ENCODE data around the gene GLIS1.

GLIS1 gene

DNA sequence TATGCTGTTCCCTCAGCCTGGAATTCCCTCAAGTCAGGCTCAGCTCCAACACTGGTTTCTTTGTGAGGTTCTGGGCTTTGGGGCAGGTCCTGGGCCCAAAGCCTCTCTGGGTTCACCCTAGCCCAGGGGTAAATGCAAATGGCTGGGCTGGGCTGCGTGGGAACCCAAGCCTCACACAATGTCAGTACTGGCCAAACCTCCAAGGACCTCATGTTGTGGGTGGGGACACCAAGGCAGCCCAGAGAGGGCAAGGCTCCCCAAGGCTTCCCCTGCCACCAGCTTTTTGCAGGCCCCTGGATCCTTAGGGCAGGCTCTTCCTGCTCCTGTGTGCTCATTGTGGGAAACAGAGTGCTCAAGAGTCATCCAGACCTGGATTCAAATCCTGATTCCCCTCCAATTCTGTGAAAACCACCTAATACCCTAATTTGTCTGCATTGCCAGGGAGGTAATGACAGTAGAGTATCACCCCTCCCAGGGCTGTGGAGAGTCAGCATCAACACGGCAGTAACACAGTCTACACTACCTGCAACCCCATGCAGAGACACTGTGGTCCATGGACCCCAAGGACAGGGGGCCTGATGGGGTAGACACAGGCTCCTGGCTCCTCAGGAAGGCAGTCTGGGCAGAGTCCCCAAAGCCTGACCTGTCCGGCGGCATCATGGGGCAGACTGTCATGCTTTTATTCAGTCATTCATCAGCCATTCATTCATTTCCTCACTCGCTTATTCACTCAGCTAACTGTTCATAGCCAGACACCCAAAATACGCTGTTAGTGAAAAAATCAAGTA lies 194.0 kb downstream of the GLIS1 start:
- Histone ChIP-seq H3K9ac (ENCODE audit: low read length) (no peak overlapping the region), H2AK5ac (ENCODE audit: low read length, severe bottlenecking) (peak overlapping the region; percentile 51), H3K79me1 (replicated peaks; ENCODE audit: low read length, poor library complexity, severe bottlenecking) (peaks cover 44% of the 10 kb centered on the region), H2BK120ac (ENCODE audit: low read depth, low read length) (no peak overlapping the region), H3K4ac (ENCODE audit: low read depth in 1 of 2, low read length in 2 of 2) (no peak overlapping the region), H2BK12ac (ENCODE audit: low read length in 2 of 2) (no peak overlapping the region), H3K4me1 (ENCODE audit: control insufficient read depth, insufficient read depth, low read depth, low read length) (peaks cover 50% of the 10 kb centered on the region), H3K23ac (ENCODE audit: low read length in 2 of 2) (no peak overlapping the region), H2AFZ (ENCODE audit: low read depth, low read length) (no peak overlapping the region), H3K4me2 (ENCODE audit: low read length, poor library complexity, severe bottlenecking) (no peak overlapping the region), H3K27me3 (ENCODE audit: control insufficient read depth in 1 of 2, insufficient read depth in 1 of 2, low read length in 2 of 2) (peaks cover 0 to 45% of the 10 kb centered on the region in 2 experiments), H3K14ac (ENCODE audit: low read length in 2 of 2) (no peak overlapping the region), H2BK5ac (ENCODE audit: low read depth, low read length, poor library complexity, severe bottlenecking) (no peak overlapping the region), H3K36me3 (ENCODE audit: control insufficient read depth in 1 of 2, insufficient read depth in 2 of 2, low read depth in 1 of 2, low read length in 2 of 2) (peaks cover 0 to 17% of the 10 kb centered on the region in 2 experiments), H3K4me3 (ENCODE audit: insufficient read depth in 1 of 2, low read depth in 1 of 2, low read length in 2 of 2) (no peak overlapping the region), H4K8ac (ENCODE audit: low read length) (no peak overlapping the region), H3K27ac (ENCODE audit: low read length, poor library complexity, severe bottlenecking) (no peak overlapping the region), H4K91ac (ENCODE audit: low read length) (no peak overlapping the region), H2BK15ac (ENCODE audit: low read depth, poor library complexity, severe bottlenecking) (no peak overlapping the region), H3K18ac (ENCODE audit: low read depth in 1 of 2, low read length in 2 of 2) (no peak overlapping the region), H3K9me3 (ENCODE audit: control insufficient read depth, low read length) (no peaks in the 10 kb centered on the region)
- DNase-seq, result no peak
- 87% methylated on average over 4 of the region's 6 CpGs for WGBS

DNA sequence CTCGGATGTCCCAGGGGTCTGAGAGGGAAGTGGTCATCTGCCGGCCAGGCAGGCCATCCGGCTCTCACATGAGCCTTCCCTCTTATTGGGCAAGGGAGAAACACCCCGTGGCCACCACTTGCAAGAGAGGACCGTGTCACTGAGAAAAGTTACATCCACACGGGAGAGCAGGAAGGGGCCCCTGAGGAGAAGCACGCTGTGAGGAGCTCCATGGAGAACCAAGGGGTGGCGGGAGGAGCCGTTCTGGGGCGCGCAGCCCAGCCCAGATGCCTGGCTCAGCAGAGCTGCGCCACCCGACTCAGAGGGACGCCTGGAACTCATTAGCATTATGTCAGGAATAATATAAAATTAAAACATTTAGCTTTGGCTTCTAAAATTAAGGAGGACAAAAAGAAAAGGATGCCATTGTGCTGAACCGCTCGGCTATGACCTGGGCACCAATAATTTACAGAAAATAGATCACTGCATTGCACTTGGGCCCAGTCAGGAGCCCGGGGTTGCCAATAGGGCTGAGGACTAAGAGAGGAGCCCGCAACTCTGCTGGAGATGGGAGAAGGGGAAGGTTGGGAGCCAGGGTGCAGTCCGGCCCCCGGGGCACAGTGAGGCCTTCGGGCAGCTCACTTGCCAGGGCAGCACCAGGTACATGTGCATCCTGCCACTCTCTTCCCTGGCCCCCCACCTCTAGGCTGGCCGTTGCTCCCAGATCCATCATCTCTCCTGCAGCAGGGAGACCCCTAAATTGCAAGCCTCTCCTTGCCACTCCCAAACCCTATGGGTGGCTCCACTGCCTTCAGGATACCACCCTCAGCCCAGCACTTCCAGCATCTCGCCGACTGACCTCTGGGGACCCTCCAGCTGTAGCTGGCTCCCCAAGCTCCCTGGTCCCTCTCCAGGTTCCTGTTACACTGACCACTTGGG lies 194.9 kb downstream of the GLIS1 start:
- H2AK5ac ChIP-seq (ENCODE audit: low read length, severe bottlenecking), result peak overlapping the region; percentile 51
- WGBS, result 90% methylated on average over 18 of the region's 24 CpGs

DNA sequence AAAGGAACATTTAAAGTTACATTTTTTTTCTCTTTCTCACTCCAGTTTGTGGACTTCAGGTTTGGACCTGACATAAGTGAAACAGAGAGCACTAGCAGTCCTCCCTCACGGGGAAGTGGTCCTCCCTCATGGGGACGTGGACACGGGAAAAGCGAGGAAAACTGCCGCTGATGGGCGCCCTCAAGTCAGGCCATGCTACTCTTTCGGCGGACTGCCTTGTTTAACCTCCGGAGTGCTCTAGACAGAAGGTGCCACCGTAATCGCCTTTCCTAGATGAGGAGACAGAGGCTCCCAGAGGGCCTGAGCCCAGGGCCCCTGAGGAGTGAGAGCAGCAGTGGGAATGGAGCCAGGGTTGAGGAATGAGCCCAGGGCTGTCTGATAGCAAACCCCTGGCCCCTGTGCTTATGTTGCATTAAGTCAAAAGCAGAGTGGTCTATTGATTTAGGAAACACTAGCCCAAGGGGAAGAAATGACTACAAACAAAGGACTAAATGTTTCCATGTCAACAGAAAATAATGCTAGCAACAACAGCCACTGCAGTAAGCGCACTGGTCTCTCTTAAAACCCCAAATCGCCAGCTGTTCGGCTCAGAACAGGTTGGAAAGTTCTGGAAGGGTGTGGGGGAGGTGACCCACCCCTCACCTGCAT lies 195.7 kb downstream of the GLIS1 start:
- Histone ChIP-seq H2AFZ (ENCODE audit: low read depth, low read length) (no peak overlapping the region), H2BK15ac (ENCODE audit: low read depth, poor library complexity, severe bottlenecking) (peak overlapping the region; percentile 12), H3K4me3 (ENCODE audit: insufficient read depth in 1 of 2, low read depth in 1 of 2, low read length in 2 of 2) (no peak overlapping the region), H3K36me3 (ENCODE audit: control insufficient read depth in 1 of 2, insufficient read depth in 2 of 2, low read depth in 1 of 2, low read length in 2 of 2) (peaks cover 0 to 27% of the 10 kb centered on the region in 2 experiments), H2BK5ac (ENCODE audit: low read depth, low read length, poor library complexity, severe bottlenecking) (no peak overlapping the region), H2AK5ac (ENCODE audit: low read length, severe bottlenecking) (peak overlapping the region; percentile 1), H3K9ac (ENCODE audit: low read length) (peak overlapping the region; percentile 40), H3K27ac (ENCODE audit: low read length, poor library complexity, severe bottlenecking) (peak overlapping the region; percentile 77), H3K79me1 (replicated peaks; ENCODE audit: low read length, poor library complexity, severe bottlenecking) (peaks cover 55% of the 10 kb centered on the region), H3K4ac (ENCODE audit: low read depth in 1 of 2, low read length in 2 of 2) (no peak overlapping the region), H3K23ac (ENCODE audit: low read length in 2 of 2) (no peak overlapping the region), H4K91ac (ENCODE audit: low read length) (no peak overlapping the region), H3K18ac (ENCODE audit: low read depth in 1 of 2, low read length in 2 of 2) (no peak overlapping the region), H2BK120ac (ENCODE audit: low read depth, low read length) (no peak overlapping the region), H2BK12ac (ENCODE audit: low read length in 2 of 2) (no peak overlapping the region), H4K8ac (ENCODE audit: low read length) (no peak overlapping the region), H3K9me3 (ENCODE audit: control insufficient read depth, low read length) (no peaks in the 10 kb centered on the region), H3K4me2 (ENCODE audit: low read length, poor library complexity, severe bottlenecking) (no peak overlapping the region), H3K14ac (ENCODE audit: low read length in 2 of 2) (no peak overlapping the region), H3K27me3 (ENCODE audit: control insufficient read depth in 1 of 2, insufficient read depth in 1 of 2, low read length in 2 of 2) (peaks cover 0 to 42% of the 10 kb centered on the region in 2 experiments), H3K4me1 (ENCODE audit: control insufficient read depth, insufficient read depth, low read depth, low read length) (peaks cover 62% of the 10 kb centered on the region)
- WGBS, result 89% methylated on average over 14 of the region's 14 CpGs
- DNase-seq, result peak; percentile 44

More for the DNA sequence above, 194.9 kb downstream of the GLIS1 start:
- no peak overlapping the region for H2BK15ac ChIP-seq (ENCODE audit: low read depth, poor library complexity, severe bottlenecking)
- no peak overlapping the region for H2BK120ac ChIP-seq (ENCODE audit: low read depth, low read length)
- no peak overlapping the region for H4K8ac ChIP-seq (ENCODE audit: low read length)
- H3K27ac ChIP-seq (ENCODE audit: low read length, poor library complexity, severe bottlenecking), result no peak overlapping the region
- no peaks in the 10 kb centered on the region for H3K9me3 ChIP-seq (ENCODE audit: control insufficient read depth, low read length)
- no peak overlapping the region for H4K91ac ChIP-seq (ENCODE audit: low read length)
- H2BK12ac ChIP-seq (ENCODE audit: low read length in 2 of 2), result no peak overlapping the region
- H2BK5ac ChIP-seq (ENCODE audit: low read depth, low read length, poor library complexity, severe bottlenecking), result no peak overlapping the region
- peaks cover 0 to 45% of the 10 kb centered on the region in 2 experiments for H3K27me3 ChIP-seq (ENCODE audit: control insufficient read depth in 1 of 2, insufficient read depth in 1 of 2, low read length in 2 of 2)
- H3K4me3 ChIP-seq (ENCODE audit: insufficient read depth in 1 of 2, low read depth in 1 of 2, low read length in 2 of 2), result no peak overlapping the region
- H3K4me2 ChIP-seq (ENCODE audit: low read length, poor library complexity, severe bottlenecking), result no peak overlapping the region
- peak overlapping the region; percentile 40 for H3K9ac ChIP-seq (ENCODE audit: low read length)
- H3K36me3 ChIP-seq (ENCODE audit: control insufficient read depth in 1 of 2, insufficient read depth in 2 of 2, low read depth in 1 of 2, low read length in 2 of 2), result peaks cover 0 to 21% of the 10 kb centered on the region in 2 experiments
- H3K79me1 ChIP-seq (replicated peaks; ENCODE audit: low read length, poor library complexity, severe bottlenecking), result peaks cover 50% of the 10 kb centered on the region
- no peak overlapping the region for H3K4ac ChIP-seq (ENCODE audit: low read depth in 1 of 2, low read length in 2 of 2)
- no peak overlapping the region for H3K18ac ChIP-seq (ENCODE audit: low read depth in 1 of 2, low read length in 2 of 2)
- H3K4me1 ChIP-seq (ENCODE audit: control insufficient read depth, insufficient read depth, low read depth, low read length), result peaks cover 55% of the 10 kb centered on the region
- H3K23ac ChIP-seq (ENCODE audit: low read length in 2 of 2), result no peak overlapping the region
- H2AFZ ChIP-seq (ENCODE audit: low read depth, low read length), result no peak overlapping the region
- DNase-seq, result no peak
- H3K14ac ChIP-seq (ENCODE audit: low read length in 2 of 2), result no peak overlapping the region
